ENCODE results near the gene SOCS1. TPM values are rescaled to one million over a fixed set of nuclear protein-coding genes. Genes with fewer than 3 reads are reported as not detected.

The SOCS1 gene
- total RNA-seq, 2 donors from 2014 or later = 4.7 to 5.5 TPM

DNA sequence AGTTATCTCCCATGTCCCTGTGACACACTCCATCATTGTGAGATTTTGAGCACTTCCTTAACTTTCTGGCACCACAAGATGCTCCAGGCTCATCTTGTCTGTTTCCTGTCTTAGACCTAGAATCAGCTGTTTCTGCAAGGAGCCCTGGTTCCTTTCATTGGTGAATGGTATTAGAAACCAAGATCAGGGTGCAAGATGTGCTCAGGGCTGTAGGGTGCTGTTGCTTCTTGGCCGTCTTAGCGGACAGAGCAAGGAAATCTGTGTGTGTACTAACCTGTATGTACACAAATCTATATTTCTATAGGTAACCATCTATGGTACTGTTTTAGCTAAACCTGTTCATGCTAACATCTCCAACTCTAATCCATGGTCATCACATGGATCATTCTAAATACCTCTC lies 33.2 kb upstream of the SOCS1 start:
- Histone ChIP-seq H3K27ac (no peak overlapping the region), H3K4me3 (no peak overlapping the region), H3K9me3 (no peaks in the 10 kb centered on the region), H3K36me3 (no peaks in the 10 kb centered on the region), H3K27me3 (no peaks in the 10 kb centered on the region), H3K4me1 (no peaks in the 10 kb centered on the region)
- TF ChIP-seq, protein P1, sequence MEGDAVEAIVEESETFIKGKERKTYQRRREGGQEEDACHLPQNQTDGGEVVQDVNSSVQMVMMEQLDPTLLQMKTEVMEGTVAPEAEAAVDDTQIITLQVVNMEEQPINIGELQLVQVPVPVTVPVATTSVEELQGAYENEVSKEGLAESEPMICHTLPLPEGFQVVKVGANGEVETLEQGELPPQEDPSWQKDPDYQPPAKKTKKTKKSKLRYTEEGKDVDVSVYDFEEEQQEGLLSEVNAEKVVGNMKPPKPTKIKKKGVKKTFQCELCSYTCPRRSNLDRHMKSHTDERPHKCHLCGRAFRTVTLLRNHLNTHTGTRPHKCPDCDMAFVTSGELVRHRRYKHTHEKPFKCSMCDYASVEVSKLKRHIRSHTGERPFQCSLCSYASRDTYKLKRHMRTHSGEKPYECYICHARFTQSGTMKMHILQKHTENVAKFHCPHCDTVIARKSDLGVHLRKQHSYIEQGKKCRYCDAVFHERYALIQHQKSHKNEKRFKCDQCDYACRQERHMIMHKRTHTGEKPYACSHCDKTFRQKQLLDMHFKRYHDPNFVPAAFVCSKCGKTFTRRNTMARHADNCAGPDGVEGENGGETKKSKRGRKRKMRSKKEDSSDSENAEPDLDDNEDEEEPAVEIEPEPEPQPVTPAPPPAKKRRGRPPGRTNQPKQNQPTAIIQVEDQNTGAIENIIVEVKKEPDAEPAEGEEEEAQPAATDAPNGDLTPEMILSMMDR (IDR thresholded peaks at IDR 0.05) = no peak
- no peak for DNase-seq (ENCODE audit: low spot score)

DNA sequence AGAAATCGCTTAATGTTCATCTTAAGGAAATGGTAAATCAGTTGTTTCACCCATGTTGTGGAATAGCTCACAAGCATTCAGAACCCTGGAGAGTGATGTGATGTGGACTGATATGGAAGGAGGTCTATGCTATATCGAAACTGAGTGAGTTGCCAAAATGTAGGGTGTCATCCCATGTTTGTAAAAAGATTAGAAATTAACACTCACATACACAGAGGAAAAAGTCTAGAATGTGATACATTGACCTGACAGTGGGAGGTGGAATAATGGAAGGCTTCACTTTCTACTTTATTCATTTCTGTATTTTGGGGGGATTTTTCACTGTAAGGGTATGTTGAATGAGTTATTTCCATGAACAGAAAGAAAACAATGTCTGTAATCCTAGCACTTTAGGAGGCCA lies 29.8 kb upstream of the SOCS1 start:
- no peaks in the 10 kb centered on the region for H3K9me3 ChIP-seq
- TF ChIP-seq, protein P1 (IDR thresholded peaks at IDR 0.05) = no peak
- DNase-seq (ENCODE audit: low spot score) = no peak

DNA sequence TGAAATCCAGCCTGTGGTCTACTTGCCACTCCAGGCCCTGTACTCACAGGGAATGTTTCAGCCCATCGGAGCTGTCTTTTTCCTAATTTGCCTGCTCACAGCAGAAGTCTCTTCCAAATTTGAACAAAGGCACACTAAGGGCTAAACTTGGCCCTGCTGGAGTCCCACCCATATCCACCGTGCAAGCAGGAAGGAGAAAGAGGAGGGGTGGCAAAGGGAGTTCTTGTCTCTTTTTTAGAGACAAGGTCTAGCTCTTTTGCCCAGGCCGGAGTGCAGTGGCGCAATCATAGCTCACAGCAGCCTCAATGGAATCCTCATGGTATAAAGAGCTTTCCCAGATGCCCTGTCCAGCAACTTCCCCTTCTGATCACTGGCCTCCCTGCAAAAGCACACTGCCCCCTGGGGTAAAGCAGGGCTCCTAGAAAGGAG lies 27.8 kb upstream of the SOCS1 start:
- TF ChIP-seq, protein P1 (IDR thresholded peaks at IDR 0.05) = no peak
- no peaks in the 10 kb centered on the region for H3K36me3 ChIP-seq
- H3K27ac ChIP-seq = no peak overlapping the region
- H3K4me3 ChIP-seq = no peak overlapping the region
- DNase-seq (ENCODE audit: low spot score) = no peak
- H3K9me3 ChIP-seq = no peaks in the 10 kb centered on the region
- H3K4me1 ChIP-seq = no peaks in the 10 kb centered on the region
- H3K27me3 ChIP-seq = no peaks in the 10 kb centered on the region

More for the DNA sequence above, 29.8 kb upstream of the SOCS1 start:
- Histone ChIP-seq H3K27ac (no peak overlapping the region), H3K4me3 (no peak overlapping the region), H3K36me3 (no peaks in the 10 kb centered on the region), H3K4me1 (no peaks in the 10 kb centered on the region), H3K27me3 (no peaks in the 10 kb centered on the region)

GRCh38 chr16:11280616-11281522 lies 24.9 kb upstream of the SOCS1 start, which contains the start of gene PRM1:
Gene PRM1, minus strand, starts transcription at chr16:11281330. Its CDS starts 92 bp downstream, at chr16:11281238.
- H3K27ac ChIP-seq = no peak within 1 kb of the TSS
- H3K36me3 ChIP-seq = no peaks in the 10 kb centered on the region
- H3K27me3 ChIP-seq = no peaks in the 10 kb centered on the region
- TF ChIP-seq, protein P1 (IDR thresholded peaks at IDR 0.05) = no peak
- DNase-seq (ENCODE audit: low spot score) = no peak
- H3K9me3 ChIP-seq = no peaks in the 10 kb centered on the region
- H3K4me1 ChIP-seq = no peaks in the 10 kb centered on the region
- no peak within 1 kb of the TSS for H3K4me3 ChIP-seq

DNA sequence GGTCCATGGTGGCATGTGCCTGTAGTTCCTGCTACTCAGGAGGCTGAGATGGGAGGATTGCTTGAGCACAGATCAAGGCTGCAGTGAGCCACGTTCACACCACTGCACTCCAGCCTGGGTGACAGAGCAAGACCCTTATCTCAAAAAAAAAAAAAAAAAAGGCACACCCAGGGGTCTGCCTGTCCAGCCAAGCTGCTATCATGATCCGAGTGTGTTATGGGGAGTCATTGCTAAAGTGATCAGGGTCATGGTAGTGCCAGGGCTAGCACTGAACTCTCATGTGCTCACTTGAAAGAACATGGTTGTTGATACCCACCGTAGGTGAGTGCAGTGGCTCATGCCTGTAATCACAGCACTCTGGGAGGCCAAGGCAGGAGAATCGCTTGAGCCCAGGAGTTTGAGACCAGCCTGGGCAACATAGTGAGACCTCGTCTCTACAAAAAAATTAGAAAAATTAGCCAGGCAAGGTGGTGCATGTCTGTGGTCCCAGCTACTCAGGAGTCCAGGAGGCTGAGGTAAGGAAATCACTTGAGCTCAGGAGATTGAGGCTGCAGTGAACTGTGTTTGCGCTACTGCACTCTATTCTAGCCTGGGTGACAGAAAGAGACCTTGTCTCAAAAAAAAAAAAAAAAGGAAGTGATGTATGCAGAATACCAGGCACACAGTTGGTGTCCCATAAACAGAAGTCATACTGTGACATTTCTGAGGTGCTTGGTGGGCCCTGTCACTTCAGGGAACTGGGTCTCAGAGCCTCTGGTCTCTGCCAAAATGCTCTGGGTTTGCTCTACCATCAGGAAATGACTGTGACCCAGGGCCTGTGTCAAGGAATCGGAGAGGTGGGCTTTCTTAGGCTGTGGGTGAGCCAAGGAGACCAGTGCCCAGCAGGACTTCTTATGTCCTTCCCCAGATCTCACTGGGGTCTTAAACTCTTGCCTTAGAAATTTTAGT lies 23.0 kb upstream of the SOCS1 start:
- H3K36me3 ChIP-seq = no peaks in the 10 kb centered on the region

More for the DNA sequence above, 23.0 kb upstream of the SOCS1 start:
- no peak overlapping the region for H3K4me3 ChIP-seq
- no peak overlapping the region for H3K27ac ChIP-seq
- no peaks in the 10 kb centered on the region for H3K4me1 ChIP-seq
- no peaks in the 10 kb centered on the region for H3K9me3 ChIP-seq
- no peak for DNase-seq (ENCODE audit: low spot score)
- TF ChIP-seq, protein P1 (IDR thresholded peaks at IDR 0.05) = no peak
- no peaks in the 10 kb centered on the region for H3K27me3 ChIP-seq

Data from right atrium auricular region (tissue), 2 donors.